Limb (tissue), 2 donors: Measurements from ENCODE around the gene RNASE7.
"Not testable (repeated sequence)": the region's sequence is repeated elsewhere in the genome, so short reads cannot be mapped to it uniquely, and the experiment has no call there.

ENCODE experiments used
- DNase-seq, 2 donors: peaks; one replicate each; pipeline ENCODE4 v3.0.0-alpha.2; 2016; ENCODE audit errors: extremely low spot score in 2 of 2

The RNASE7 gene

DNA sequence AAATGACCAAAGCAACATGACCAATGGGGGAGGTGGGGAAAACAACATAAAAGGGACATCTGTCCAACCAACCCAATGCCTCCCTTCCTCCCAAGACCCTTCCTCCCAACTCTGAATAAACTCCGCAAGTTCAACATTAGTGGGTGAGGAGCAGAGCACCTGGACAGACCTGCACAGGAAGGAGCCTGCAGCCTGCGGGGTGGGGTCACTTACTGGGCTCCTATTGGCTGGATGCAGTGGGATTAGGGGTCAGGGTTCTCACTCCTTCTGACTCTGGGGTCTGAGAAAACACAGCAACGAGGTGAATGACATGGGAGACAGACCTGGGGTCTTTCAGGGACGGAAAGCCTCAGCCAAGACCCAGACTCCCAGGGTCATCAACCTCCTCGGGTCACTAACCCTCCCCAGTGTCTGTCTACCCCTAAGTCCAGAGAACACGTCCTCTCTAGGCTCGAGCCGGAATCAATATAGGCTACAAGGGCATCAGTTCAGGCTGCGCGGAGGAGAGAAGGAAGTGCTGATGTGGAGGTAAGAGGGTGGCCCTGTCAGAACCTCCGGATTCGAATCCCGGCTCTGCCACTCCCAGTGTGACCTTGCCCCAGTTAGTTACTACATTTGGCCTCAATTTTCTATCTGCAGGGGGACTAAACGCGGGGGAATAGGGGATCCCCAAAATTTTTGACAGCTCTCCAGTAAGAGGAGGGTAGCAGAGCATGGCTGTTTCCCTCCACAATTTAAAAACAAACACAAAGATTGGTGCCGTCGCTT is 18.2 kb upstream of the RNASE7 start:
- no peak for DNase-seq

DNA sequence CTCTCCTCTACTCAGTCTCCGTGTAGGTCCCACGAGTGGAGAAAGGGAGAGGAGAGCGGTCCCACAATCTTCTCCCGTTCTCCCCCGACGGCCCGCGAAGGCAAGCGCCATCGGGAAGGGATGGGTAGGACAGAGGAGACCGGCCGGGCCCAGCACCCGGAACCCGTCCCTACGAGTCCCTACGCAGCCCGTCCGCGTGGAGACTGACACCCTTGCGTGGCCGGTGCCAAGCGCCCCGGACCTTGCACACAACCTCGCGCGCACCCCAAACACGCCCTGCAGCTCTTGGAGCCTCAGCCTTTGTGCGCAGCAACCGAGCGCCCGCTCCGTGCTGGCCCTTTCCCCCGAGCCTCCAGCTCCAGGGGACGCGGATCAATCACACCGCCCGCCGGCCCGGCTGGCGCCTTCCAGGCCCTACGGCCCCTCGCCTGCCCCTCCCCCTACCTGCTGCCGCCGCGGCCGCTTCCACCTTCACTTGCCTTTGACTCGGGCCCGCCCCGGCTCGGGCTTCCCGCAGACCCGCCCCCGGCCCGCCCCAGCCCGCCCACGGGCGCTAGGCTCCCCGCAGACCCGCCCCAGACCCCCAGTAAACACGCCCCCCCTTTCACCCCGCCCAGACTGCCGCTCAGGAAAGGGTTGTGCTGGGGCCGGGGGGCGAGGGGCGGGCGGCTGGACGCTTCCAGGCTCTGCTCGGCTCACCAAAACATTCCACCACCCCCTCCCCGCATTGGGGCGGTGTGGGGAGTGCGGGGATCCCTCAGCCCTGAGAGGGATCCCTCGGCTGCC is 17.4 kb upstream of the RNASE7 start, which contains the start of gene NDRG2:
NDRG2 (minus strand) TSS at position 477 of the 786 bp plus-strand sequence. CDS start 1,746 bp downstream, outside the sequence.
- peak; percentile 64 to 88 for DNase-seq

DNA sequence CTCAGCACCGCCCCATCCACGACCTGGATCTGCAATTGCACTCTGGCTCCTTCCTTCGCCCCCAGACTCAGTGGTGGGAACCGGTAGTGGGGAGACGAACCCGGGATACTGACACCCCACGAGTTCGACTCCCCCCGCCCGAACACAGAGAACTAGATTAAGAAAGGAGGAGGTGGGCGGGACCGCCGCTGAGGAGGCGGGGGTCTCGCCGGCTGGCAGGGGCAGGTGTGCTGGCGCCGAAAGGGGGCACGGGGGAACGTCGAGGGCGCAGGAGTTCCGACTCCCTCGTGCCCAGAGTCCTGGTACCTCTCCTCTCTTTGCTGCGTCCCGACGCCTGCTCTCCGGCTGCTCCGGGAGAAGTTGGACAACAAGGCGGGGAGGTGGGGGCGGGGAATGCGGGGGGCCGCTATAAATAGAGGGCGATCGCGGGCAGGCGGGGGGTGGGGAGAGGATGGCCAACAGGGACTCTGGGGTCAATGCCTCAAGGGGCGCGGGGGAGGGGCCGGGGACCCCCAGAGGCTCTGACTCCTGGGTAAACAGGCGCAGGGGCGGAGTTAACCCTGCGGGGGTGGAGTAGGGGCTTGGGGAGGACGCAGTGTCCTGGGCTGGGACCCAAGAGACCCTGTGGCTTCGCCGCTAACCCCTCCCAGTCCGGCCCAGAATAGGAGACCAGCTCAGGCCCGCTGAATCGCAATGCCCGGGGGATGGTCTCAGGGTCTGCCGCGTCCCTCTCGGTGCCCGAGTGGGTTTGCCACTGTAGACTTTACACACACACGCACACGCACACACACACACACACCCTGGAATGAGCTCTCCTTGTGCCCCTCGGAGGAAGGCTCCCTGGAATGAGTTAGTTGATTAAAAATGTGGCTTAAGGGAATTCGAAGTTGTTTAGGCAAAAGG is 16.5 kb upstream of the RNASE7 start:
- DNase-seq: peak; percentile 38 to 79

DNA sequence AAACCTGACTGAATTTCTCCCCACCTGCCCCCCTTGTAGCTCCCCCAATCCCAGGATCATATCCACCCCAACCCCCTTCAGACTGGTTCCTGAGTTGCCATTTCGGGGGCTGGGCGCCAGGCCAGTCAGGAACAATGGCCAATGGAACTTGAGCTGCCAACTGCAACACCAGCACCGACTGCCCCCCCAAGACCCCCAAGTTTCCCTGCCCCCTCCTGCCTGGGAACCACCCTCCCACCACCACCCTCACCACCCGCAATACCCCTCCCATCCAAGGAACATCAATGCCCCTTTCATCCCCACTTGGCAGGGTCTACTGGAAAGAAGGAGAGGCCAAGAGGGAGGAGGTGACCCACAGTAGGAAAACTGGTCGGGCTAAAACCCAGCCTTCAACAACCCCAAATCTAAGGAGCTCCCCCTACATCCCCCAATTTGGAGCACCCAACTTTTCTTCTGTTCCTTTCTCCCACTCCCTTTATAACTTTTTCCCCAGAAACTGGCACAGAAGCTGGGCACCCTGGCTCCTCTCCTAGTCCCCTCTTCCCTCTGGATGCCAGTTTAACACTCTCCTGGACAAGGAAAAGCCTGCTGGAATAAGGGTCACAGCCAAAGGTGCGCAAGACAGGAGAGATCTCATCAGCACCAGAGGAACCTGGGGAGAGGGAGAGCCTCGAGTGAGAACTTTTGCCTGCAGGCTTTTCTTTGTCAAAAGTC is 15.7 kb upstream of the RNASE7 start:
- DNase-seq: peak; percentile 21 to 80

DNA sequence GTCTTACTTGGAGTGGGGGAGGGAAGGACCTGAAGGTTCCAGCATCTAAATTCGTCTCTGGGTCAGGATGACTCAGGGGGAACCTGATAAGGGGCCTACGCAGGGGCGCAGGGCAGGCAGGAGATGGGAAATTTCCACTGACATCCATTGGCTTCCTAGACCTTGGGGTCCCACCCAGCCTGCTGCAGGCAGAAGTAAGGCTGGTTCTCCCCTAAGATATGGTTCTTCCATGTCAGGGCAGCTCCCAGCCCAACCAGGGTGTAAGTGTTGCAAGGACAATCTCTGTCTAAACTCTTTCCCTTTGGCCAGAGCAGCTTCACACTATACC is 15.2 kb upstream of the RNASE7 start:
- no peak for DNase-seq

DNA sequence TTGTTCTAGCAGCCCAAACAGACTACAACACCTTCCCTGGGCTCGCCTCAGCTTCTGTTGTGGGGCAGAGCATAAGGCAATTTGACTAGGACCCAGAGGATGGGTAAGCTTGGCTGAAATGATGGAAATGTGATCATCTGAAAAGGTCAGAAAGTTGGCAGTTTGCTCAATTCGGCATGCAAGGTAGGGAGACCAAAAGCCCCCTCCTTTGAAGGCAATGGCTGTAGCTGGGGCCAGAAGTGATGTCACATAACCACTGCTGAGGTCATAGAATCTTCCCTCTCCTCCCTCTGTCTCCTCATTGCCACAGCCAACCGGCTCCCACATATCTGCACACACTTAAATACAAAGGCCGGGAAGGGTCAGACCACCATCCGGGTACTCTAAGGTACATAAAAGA is 12.2 kb upstream of the RNASE7 start, which contains the start of gene TPPP2:
TPPP2 (plus strand) TSS at position 301 of the 400 bp plus-strand sequence. CDS start 365 bp downstream, outside the sequence.
- no peak for DNase-seq

DNA sequence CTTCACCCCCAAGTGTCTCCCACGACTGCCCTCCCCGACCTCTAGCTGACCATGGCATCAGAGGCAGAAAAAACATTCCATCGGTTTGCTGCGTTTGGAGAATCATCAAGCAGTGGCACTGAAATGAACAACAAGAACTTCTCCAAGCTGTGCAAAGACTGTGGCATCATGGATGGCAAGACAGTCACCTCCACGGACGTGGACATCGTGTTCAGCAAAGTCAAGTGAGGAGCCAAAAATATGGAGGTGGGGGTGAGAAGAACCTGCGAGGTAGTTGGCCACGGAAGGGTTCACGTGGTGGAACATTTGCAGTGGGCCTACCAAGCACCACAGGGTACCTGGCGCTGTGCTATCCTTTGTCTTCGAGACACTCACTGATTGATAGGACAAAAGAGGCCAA is 11.6 kb upstream of the RNASE7 start:
- DNase-seq: no peak

DNA sequence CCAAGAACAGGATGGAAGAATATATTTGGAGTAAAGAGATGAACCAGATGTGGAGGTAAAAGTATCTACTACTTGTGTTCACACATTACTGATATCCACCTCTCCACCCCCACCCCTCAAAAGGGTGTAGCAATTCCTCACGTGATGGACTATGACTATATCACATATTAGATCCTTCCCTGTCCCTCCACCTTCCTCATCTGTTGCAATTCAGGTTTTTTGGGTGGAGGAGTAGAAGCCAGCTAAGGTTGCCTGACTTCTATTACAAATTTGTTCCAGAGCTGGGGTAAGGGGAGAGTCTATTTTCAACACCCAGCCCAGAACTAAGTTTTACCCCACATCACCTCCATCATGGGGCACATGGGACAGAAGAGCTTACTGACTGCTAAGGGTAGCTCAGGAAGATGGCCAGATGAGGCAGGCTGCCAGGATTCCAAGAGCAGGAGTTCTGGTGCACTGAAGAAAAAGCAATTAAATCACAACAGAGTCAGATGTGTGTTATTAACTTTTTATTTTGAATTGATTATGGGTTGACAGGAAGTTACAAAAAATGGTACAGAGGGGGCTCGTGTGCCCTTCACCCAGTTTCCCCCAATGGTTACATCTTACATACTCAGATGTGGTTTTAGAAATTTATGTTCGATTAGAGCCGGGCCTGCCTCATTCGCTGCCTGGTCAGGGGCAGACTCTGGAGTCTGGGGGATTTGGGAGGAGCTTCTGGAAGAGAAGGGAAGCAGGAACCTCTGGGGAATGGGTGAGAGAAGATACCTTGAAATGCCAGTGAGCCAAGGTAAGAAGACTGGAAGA is 9.6 kb upstream of the RNASE7 start:
- DNase-seq: no peak

DNA sequence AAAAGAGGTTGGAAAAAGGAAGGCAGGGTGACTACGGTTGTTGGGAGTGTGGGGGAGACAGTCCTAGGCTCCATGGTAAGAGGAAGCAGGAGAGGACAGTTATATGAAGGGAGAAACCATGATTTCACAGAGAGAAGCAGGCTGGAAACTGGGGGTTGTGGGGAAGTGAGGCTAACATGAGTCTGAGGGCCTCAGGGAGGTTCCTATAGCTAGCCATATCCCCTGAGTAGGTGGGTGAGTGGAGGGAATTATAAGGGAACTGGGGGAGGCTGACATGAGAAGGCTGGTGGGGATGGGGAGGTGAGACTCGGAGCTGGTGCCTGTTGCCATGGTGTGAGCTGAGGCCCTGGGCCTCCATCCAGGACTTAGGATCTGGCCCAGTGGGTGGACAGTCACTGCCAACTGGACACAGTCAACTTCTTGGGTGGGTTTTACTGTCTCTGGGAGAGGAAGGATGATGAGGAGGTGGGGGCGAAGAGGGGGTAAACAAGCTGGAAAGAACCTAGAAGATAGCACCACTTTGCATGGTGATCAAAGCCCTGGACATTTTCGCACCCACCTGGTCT is 8.9 kb upstream of the RNASE7 start:
- no peak for DNase-seq

DNA sequence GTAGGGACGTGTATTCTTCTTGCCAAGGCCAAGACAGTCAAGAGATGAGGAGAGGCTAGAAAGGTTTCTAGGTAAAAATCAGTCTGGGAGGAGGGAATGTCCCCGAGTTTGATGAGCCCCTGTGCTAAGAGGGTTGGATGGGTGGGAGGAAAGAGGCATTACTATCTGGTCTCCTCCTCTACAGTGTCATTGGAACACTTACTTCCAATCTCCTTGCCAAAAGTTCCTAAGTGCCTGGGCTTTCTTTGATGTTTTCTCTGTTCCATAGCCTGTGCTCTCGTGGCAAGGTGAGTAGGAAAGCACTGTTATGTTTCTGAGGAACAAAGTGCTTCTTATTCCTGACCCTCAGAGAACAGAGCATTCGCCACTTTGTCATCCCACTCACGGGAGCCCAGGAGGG is 7.5 kb upstream of the RNASE7 start, which contains the start of gene RNASE13:
RNASE13 (minus strand) TSS at position 101 of the 400 bp plus-strand sequence. CDS start 519 bp downstream, outside the sequence.
- no peak for DNase-seq

DNA sequence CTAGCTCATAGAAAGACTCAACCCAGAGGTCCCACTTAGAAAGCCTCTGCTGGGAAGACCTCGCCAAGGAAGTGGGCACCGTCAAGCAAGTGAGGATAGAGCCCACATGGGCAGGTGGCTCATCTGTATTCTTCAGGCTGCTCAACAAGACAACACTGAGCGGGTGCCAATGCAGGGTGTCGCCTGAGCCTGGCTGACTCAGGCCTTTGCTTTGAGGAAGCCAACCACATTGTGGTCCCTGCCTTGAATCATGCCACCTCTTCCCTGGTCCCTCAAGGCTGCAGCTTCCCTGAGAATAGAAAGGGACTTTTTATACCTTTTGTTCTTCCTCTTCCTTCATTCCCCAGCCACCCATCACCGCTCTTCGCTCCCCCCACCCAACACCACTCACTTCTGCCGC is 5.4 kb upstream of the RNASE7 start:
- no peak for DNase-seq

DNA sequence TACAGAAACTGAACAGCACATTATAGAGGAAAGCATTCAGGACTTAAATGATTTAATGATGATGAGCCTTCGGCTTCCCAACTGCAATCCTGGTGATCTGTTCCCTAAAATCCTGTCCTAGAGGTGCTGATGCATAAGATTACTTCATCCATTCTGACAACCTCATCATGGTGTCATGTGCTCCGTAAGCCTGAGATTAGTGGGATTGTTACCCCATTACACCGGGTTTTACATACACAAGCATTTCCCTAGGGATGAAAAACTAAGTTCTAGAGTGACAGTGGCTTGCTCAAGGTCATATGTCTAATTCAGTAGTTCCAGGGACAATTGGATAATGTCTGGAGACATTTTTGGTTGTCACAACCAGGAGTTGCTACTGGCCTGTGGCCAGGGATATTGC is 5.0 kb upstream of the RNASE7 start:
- DNase-seq: no peak

DNA sequence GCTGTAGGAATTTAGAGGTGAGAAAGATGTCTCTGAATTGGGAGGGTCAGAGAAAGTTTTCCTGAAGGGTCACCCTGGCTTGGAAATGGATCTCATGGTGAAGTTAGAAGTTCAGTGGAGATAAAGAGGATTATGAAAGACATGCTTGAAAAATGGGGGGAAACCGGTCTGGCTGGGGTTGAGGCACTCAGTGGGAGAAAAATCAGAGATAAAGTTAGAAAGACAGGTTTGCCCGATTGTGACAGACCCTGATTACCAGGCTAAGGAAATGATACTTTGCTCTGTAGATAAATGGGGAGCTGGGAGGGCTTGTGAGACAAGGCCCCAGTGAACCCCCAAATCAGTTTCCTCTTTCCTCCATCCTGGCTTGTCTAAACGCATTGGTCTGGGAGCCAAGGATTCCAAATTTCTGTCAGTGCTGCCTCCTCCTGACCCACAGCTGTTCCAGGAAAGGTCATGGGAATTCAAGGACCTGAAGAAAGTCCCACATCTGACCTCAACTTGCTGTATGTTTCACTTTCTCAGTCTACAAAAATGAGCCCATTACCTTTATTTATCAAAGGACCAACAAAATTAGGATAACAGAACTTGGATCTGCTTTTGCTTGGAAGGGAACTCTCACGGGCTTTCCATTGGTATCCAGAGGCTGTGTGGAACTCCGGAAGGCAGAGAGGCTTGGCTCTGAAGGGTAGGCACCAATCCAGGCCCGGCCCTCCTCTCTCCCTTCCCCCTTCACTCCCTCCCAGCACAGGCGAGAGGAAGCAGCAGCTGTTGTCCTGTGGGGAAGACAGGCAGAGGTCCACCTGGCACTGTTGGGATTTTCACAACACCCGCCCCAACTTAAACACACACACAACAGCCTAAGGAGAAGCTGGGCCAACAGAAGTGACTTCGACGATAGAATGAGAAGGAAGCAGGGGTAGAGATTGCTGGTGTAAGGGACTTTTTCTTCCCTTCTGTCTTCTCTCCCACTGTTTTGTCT is 3.4 kb upstream of the RNASE7 start:
- peak; percentile 71 to 89 for DNase-seq

DNA sequence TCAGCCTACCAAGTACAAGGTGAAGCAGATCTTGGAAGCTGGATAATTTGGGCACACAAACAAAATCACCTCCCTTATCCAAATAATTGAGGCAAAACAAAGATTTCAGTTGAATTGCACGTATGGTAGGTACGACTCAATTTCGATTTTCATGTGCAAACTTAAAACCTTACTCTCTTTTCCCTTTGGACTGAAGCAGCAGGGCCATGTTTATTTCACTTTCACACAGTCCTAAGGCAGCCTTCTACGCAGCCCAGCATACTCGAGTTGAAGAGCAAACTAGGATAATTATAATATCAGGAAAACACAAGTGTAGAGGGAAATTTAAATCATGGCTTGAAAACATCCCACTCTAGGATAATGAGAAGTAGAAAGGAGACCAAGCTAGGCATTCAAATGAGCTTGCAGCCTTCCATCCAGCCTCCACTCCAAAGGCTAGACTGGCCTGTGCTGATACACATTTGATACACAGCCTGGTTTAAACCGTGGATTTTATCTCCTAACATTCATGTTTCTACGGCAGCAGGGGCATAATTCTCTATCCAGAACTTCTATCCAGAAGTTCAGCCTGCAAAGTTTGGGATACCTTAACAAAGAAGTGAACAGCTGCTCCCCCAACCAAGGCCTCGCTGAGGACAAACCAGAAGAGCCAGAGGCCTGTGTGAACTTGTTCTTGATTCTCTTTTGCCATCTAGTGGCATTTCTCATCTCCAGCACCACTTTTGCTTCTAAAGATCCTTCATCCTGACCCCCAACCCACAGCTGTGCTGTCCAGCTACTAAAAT is 2.4 kb upstream of the RNASE7 start:
- DNase-seq: peak; percentile 68 to 91

DNA sequence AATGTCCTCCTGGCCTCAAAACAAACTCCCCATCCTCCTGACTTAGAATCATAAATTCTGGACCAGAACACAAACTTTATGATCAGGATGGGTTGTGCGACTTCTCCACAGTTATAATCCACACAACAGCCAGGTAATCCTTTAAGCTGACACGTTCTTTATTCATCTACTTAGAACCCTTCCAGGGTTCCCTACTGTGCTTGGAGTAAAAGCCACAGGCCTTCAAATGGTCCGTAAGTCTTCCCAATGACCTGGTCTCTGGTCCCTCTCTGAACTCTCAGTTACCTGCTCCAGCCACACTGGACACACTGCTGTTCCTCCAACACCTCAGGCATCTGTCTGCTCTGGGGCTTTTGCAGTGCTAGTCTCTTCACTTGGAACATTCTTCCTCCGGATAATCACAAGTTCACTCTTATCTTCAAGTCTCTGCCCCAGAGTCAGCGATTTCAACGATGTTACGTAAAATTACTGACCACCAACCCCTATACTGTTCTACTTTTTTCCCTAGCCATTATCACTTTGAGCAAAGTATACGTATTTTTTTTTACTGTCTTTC is 1.7 kb upstream of the RNASE7 start:
- DNase-seq: no peak

DNA sequence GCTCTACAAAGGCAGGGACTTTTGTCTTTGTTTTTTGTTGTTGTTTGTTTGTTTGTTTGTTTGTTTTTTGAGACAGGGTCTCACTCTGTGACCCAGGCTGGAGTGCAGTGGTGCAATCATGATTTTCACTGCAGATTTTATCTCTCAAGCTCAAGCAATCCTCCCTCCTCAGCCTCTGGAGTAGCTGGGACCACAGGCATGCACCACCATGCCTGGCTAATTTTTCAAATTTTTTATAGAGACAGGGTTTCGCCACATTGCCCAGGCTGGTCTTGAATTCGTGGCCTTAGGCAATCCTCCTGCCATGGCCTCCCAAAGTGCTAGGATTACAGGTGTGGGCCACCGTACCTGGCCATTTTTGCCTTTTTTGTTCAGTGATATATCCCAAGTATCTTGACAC is 1.2 kb upstream of the RNASE7 start:
- not testable (repeated sequence) for DNase-seq

DNA sequence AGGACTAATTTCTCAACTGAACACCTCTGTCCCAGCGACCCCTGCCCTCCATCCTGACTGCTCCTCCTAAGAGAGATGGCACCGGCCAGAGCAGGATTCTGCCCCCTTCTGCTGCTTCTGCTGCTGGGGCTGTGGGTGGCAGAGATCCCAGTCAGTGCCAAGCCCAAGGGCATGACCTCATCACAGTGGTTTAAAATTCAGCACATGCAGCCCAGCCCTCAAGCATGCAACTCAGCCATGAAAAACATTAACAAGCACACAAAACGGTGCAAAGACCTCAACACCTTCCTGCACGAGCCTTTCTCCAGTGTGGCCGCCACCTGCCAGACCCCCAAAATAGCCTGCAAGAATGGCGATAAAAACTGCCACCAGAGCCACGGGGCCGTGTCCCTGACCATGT is 756 bp downstream of the RNASE7 start:
- DNase-seq: no peak
